ENCODE measurements around the gene LZIC. TPM values are rescaled to one million over a fixed set of nuclear protein-coding genes. Genes with fewer than 3 reads are reported as not detected.

The LZIC gene
- total RNA-seq, 1 experiment from 2014 or later = 32.5 TPM

GRCh38 chr1:9903801-9904527, 39.2 kb downstream of the LZIC start:
- intact Hi-C loops (cut with micrococcal nuclease) = no loop called here
- H3K9ac ChIP-seq (ENCODE audit: low read length) = no peak overlapping the region
- H4K20me1 ChIP-seq (ENCODE audit: low read length) = no peaks in the 10 kb centered on the region
- H2AFZ ChIP-seq (ENCODE audit: low read length) = no peak overlapping the region
- ChIA-PET CTCF (interaction anchor here (0.6 kb wide), 1 partner anchor 30 kb away, joined by 3 read pairs; no protein-coding TSS in a partner anchor), POLR2A (ENCODE audit: unreplicated experiment) (no interaction called here)
- no peaks in the 10 kb centered on the region for H3K9me3 ChIP-seq (ENCODE audit: low read length)
- TF ChIP-seq, protein P1, sequence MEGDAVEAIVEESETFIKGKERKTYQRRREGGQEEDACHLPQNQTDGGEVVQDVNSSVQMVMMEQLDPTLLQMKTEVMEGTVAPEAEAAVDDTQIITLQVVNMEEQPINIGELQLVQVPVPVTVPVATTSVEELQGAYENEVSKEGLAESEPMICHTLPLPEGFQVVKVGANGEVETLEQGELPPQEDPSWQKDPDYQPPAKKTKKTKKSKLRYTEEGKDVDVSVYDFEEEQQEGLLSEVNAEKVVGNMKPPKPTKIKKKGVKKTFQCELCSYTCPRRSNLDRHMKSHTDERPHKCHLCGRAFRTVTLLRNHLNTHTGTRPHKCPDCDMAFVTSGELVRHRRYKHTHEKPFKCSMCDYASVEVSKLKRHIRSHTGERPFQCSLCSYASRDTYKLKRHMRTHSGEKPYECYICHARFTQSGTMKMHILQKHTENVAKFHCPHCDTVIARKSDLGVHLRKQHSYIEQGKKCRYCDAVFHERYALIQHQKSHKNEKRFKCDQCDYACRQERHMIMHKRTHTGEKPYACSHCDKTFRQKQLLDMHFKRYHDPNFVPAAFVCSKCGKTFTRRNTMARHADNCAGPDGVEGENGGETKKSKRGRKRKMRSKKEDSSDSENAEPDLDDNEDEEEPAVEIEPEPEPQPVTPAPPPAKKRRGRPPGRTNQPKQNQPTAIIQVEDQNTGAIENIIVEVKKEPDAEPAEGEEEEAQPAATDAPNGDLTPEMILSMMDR (conservative IDR thresholded peaks at IDR 0.05; ENCODE audit: low read depth, low read length) = no peak
- no peak for TF ChIP-seq EZH2 (IDR thresholded peaks at IDR 0.05; ENCODE audit: low read length, unreplicated experiment)
- no peak for TF ChIP-seq EZH2phosphoT487 (IDR thresholded peaks at IDR 0.05; ENCODE audit: borderline replicate concordance, low read length)
- no TSS peak for BruUV-seq (replicated peaks)
- H3K9me2 ChIP-seq (replicated peaks; ENCODE audit: low read length) = no peaks in the 10 kb centered on the region
- H3K4me3 ChIP-seq (ENCODE audit: low read length) = no peak overlapping the region
- H3K4me2 ChIP-seq (ENCODE audit: low read length) = no peak overlapping the region
- H3K36me3 ChIP-seq (ENCODE audit: low read depth, low read length) = no peaks in the 10 kb centered on the region
- H3K27ac ChIP-seq (ENCODE audit: low read length) = no peak overlapping the region
- DNase-seq = no peak
- H3K79me2 ChIP-seq (ENCODE audit: low read length) = peaks cover 69% of the 10 kb centered on the region
- peaks cover 10% of the 10 kb centered on the region for H3K4me1 ChIP-seq (ENCODE audit: insufficient read depth, low read length)
- no peaks in the 10 kb centered on the region for H3F3A ChIP-seq (ENCODE audit: low read length, unreplicated experiment)
- H3K27me3 ChIP-seq (ENCODE audit: low read length) = no peaks in the 10 kb centered on the region
- no peak for ATAC-seq

DNA sequence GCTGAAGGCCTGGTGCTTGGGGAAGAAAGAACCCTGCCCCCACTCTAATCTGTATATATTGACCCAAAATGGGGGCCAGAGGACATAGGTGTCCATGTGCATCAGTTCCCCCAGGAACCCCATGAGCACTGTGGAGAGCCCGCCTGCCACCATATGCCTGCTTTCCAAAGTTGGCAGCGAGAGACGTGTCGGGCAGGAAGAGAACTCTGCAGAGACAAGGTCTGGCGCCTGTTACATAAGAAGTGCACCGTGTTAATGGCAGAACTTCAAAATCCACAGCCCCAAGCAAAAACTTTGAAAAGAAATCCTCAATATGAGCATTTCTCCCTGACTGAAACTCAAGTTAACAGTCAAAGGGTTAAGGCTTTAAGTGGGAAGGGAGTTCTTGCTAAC, 41.1 kb downstream of the LZIC start:
- Histone ChIP-seq H3K4me3 (ENCODE audit: low read length) (no peak overlapping the region), H3K79me2 (ENCODE audit: low read length) (peaks cover 60% of the 10 kb centered on the region), H3F3A (ENCODE audit: low read length, unreplicated experiment) (no peaks in the 10 kb centered on the region), H3K27me3 (ENCODE audit: low read length) (no peaks in the 10 kb centered on the region), H3K27ac (ENCODE audit: low read length) (no peak overlapping the region), H3K9ac (ENCODE audit: low read length) (no peak overlapping the region), H3K4me2 (ENCODE audit: low read length) (no peak overlapping the region), H2AFZ (ENCODE audit: low read length) (no peak overlapping the region), H3K4me1 (ENCODE audit: insufficient read depth, low read length) (peaks cover 12% of the 10 kb centered on the region), H3K36me3 (ENCODE audit: low read depth, low read length) (no peaks in the 10 kb centered on the region), H3K9me2 (replicated peaks; ENCODE audit: low read length) (no peaks in the 10 kb centered on the region), H3K9me3 (ENCODE audit: low read length) (no peaks in the 10 kb centered on the region), H4K20me1 (ENCODE audit: low read length) (no peaks in the 10 kb centered on the region)
- CTCF ChIA-PET = no interaction called here
- DNase-seq = no peak
- intact Hi-C loops (cut with micrococcal nuclease) = no loop called here
- POLR2A ChIA-PET (ENCODE audit: unreplicated experiment) = no interaction called here
- no TSS peak for BruUV-seq (replicated peaks)
- TF ChIP-seq, protein P1 (conservative IDR thresholded peaks at IDR 0.05; ENCODE audit: low read depth, low read length) = no peak
- TF ChIP-seq EZH2 (IDR thresholded peaks at IDR 0.05; ENCODE audit: low read length, unreplicated experiment) (no peak), EZH2phosphoT487 (IDR thresholded peaks at IDR 0.05; ENCODE audit: borderline replicate concordance, low read length) (no peak)
- ATAC-seq = no peak
